ENCODE data around the gene ELMO1. TPM values are rescaled to one million over a fixed set of nuclear protein-coding genes. Genes with fewer than 3 reads are reported as not detected.

Gene ELMO1
- total RNA-seq, 1 donor from 2014 or later, result 151 TPM

DNA sequence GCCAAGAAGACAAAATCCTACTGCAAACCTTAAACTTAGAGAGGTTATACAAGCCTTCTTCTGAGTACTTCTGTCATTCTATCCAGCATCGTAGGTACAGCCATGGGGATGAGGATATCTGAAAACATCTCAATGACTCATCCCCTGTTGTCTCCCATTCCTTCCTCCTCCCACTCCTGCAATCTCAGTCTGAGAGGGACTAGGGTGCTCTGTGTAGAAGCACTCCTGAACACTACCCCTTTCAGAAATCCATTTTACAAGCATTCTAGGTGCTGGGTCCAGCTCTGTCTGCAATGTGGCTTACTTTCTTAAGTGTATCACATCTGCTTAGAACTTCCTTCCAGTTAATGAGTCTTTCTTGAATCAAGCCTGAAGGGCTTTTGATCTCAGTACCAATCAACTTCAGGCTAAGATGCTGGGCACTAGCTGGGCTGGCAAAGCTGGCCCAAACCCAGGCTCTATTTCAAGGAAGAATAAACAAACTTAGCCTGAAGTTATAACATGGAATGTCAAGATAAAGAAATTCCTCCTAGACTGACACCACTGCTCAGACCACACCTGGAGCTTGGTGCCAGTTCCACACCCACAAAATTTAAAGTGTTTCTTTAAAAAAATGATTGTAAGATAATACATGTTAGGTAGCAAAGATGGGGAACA lies 454.1 kb downstream of the ELMO1 start:
- Mint-ChIP-seq H3K36me3 (ENCODE audit: low read depth, unreplicated experiment) (no peaks in the 10 kb centered on the region), H3K9me3 (ENCODE audit: unreplicated experiment) (no peaks in the 10 kb centered on the region), H3K4me3 (ENCODE audit: unreplicated experiment) (no peak overlapping the region), H3K4me1 (ENCODE audit: unreplicated experiment) (no peaks in the 10 kb centered on the region), H3K27me3 (ENCODE audit: unreplicated experiment) (no peaks in the 10 kb centered on the region), H3K27ac (ENCODE audit: unreplicated experiment) (no peak overlapping the region)
- TF ChIP-seq, protein P1, sequence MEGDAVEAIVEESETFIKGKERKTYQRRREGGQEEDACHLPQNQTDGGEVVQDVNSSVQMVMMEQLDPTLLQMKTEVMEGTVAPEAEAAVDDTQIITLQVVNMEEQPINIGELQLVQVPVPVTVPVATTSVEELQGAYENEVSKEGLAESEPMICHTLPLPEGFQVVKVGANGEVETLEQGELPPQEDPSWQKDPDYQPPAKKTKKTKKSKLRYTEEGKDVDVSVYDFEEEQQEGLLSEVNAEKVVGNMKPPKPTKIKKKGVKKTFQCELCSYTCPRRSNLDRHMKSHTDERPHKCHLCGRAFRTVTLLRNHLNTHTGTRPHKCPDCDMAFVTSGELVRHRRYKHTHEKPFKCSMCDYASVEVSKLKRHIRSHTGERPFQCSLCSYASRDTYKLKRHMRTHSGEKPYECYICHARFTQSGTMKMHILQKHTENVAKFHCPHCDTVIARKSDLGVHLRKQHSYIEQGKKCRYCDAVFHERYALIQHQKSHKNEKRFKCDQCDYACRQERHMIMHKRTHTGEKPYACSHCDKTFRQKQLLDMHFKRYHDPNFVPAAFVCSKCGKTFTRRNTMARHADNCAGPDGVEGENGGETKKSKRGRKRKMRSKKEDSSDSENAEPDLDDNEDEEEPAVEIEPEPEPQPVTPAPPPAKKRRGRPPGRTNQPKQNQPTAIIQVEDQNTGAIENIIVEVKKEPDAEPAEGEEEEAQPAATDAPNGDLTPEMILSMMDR (IDR thresholded peaks at IDR 0.05; ENCODE audit: unreplicated experiment), result no peak
- no peak for DNase-seq (ENCODE audit: low spot score)

DNA sequence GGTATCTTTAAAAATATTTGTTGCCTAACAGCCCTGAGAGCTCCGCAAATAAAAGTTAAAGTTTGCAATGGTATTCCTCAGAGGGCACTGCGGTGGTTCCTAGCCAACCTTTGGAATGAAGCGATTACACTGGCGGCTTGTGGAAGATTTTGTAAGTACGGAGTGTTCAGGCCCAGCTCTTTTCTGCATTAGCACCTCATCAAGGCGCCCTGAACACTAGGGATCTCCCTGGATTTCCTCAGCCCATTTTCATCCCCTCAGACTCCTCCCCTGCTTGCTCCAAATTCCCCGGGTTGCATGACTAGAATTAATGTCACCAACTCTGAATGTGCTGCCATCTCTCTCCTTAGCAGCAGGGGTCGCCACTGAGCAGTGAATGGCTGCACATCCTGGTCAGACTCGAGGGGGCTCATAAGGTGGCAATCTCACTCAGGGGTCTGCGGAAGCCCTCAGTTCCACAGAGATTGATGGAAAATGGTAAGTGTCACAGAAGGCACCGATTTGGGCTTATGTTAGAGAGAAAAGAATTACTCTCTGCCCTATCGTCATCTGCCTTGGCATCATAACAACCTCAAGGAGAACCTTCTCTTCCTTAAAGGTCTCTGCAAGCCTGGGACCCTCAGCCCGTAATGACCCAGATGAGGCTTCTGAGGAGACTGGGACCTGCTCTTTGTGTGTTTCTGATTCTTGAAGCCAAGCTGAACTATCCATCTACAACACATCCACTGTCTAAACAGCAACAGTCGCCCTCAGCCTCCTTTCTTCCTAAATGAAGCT lies 461.5 kb downstream of the ELMO1 start:
- peaks cover 3% of the 10 kb centered on the region for H3K27me3 Mint-ChIP-seq (ENCODE audit: unreplicated experiment)
- peak; percentile 81 for DNase-seq (ENCODE audit: low spot score)
- no peak overlapping the region for H3K4me3 Mint-ChIP-seq (ENCODE audit: unreplicated experiment)
- H3K4me1 Mint-ChIP-seq (ENCODE audit: unreplicated experiment), result peaks cover 6% of the 10 kb centered on the region
- H3K27ac Mint-ChIP-seq (ENCODE audit: unreplicated experiment), result no peak overlapping the region
- no peaks in the 10 kb centered on the region for H3K9me3 Mint-ChIP-seq (ENCODE audit: unreplicated experiment)
- H3K36me3 Mint-ChIP-seq (ENCODE audit: low read depth, unreplicated experiment), result no peaks in the 10 kb centered on the region
- TF ChIP-seq, protein P1 (IDR thresholded peaks at IDR 0.05; ENCODE audit: unreplicated experiment), result peak; percentile 83

GRCh38 chr7:36986511-36986933 lies 462.1 kb downstream of the ELMO1 start:
- Mint-ChIP-seq H3K27ac (ENCODE audit: unreplicated experiment) (no peak overlapping the region), H3K27me3 (ENCODE audit: unreplicated experiment) (peaks cover 3% of the 10 kb centered on the region), H3K9me3 (ENCODE audit: unreplicated experiment) (no peaks in the 10 kb centered on the region), H3K4me1 (ENCODE audit: unreplicated experiment) (peaks cover 6% of the 10 kb centered on the region), H3K36me3 (ENCODE audit: low read depth, unreplicated experiment) (no peaks in the 10 kb centered on the region), H3K4me3 (ENCODE audit: unreplicated experiment) (no peak overlapping the region)
- TF ChIP-seq, protein P1 (IDR thresholded peaks at IDR 0.05; ENCODE audit: unreplicated experiment), result no peak
- DNase-seq (ENCODE audit: low spot score), result no peak

- Mint-ChIP-seq H3K4me3 (ENCODE audit: unreplicated experiment) (no peak overlapping the region), H3K27ac (ENCODE audit: unreplicated experiment) (no peak overlapping the region), H3K27me3 (ENCODE audit: unreplicated experiment) (peaks cover 3% of the 10 kb centered on the region), H3K36me3 (ENCODE audit: low read depth, unreplicated experiment) (no peaks in the 10 kb centered on the region), H3K4me1 (ENCODE audit: unreplicated experiment) (peaks cover 6% of the 10 kb centered on the region), H3K9me3 (ENCODE audit: unreplicated experiment) (no peaks in the 10 kb centered on the region)
- TF ChIP-seq, protein P1 (IDR thresholded peaks at IDR 0.05; ENCODE audit: unreplicated experiment), result no peak
- no peak for DNase-seq (ENCODE audit: low spot score)
These were observed 462.7 kb downstream of the ELMO1 start for GRCh38 chr7:36985866-36986400.

GRCh38 chr7:36985316-36985715 lies 463.3 kb downstream of the ELMO1 start:
- Mint-ChIP-seq H3K4me3 (ENCODE audit: unreplicated experiment) (no peak overlapping the region), H3K9me3 (ENCODE audit: unreplicated experiment) (no peaks in the 10 kb centered on the region), H3K36me3 (ENCODE audit: low read depth, unreplicated experiment) (no peaks in the 10 kb centered on the region), H3K27me3 (ENCODE audit: unreplicated experiment) (peaks cover 3% of the 10 kb centered on the region), H3K27ac (ENCODE audit: unreplicated experiment) (no peak overlapping the region), H3K4me1 (ENCODE audit: unreplicated experiment) (peaks cover 6% of the 10 kb centered on the region)
- no peak for DNase-seq (ENCODE audit: low spot score)
- TF ChIP-seq, protein P1 (IDR thresholded peaks at IDR 0.05; ENCODE audit: unreplicated experiment), result no peak

All from endothelial cell (in vitro differentiated cells).